GM19193 (cell line): ENCODE measurements around the gene POU3F2.

Experiments used
- POLR2A ChIP-seq: IDR thresholded peaks from 4 replicates; pipeline ENCODE4 v1.6.1; 2011; ENCODE audit not compliant: insufficient read depth, insufficient read length; ENCODE audit errors: extremely low read depth

POU3F2 gene

DNA sequence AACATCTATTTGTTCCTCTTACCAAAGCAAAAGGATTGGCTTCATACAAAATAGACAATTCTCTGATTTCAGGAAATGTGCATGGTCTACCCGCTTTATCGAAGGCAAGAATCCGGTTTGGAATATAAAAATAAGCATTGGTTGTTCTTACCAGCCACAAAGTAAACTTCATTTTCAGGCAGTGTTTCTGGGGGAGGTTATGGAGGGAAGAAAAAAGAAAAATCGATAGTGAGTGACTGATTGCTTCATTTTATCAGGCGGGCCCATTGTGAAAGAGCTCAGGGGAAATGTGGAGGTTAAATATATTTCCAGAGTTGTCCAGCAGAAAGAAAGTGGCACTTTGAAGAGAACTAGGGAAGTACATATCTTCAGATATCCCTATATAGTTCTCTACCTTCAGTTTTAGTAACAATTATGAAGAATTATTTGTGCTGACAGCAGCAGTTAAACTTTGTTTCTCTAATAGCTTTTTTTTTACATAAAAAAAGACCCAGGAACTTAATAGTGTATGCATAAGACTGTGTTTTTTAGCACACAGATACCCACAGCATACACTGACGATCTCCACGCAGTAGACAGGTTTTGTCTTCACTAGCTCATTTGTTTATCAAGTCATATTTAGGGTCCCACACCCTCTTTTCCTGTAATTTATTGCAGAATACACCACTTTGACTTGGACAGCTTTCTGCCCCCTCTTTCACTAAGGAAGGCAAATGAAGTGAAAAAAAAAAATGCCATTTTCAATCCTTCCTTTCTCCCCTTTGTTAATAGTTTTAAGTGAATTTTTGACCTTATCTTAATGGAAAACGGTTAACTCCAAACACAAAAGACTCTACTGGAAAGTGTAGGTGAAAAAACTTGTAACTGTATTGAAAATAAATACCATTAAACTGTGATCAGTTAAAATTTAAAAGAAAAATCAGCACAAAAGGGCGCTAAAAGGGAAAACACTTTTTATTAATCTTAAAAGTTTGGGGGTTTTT, 2.9 kb downstream of the POU3F2 start:
- TF ChIP-seq POLR2A: no peak

- TF ChIP-seq POLR2A: no peak
These were observed 3.7 kb downstream of the POU3F2 start for GRCh38 chr6:98838032-98838431.

DNA sequence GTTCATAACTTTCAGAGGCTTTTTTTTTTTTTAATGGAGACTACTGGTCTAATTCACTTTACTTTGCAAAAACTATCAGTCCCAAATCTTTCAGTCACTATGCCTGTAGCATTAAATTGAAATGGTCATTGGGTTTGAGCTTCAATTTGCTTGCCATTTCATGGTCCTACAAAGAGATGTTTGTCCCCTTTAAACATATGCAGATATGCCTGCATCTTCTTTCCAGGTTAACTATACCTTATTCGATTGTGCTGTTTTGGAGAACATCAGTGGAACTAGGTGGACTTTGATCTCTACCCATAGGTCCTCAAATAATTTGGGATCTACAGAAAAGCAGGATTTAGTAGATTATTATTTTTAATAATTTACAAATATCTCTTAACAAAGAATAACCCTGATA, 4.6 kb downstream of the POU3F2 start:
- TF ChIP-seq POLR2A: no peak

- no peak for TF ChIP-seq POLR2A
These were observed 5.5 kb downstream of the POU3F2 start for GRCh38 chr6:98839781-98840361.

- TF ChIP-seq POLR2A: no peak
These were observed 6.0 kb downstream of the POU3F2 start for GRCh38 chr6:98840385-98840784.

DNA sequence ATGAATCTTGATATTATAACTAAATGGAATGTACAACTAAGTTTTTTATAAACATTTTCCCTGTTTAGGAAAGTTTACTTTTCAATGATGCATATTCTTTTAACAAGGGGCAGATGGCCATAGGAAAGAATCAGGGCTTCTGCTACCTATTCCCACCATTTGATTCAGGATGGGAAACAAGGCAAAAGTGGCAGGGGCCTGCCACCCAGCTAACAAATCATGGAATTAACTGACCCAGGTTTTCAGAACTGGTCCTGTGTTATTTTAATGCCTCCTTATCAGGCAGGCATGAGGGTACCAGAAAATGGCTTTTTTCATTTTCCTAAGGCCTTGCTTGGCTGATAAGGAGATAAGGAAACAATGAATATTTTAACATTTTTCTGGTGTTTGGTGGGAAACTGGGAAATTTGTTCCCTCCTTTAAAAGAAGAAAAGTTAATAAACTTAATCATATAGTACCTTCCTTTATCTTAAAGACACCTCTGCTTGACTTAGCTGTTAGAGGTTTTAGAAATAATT, 6.7 kb downstream of the POU3F2 start:
- no peak for TF ChIP-seq POLR2A

GRCh38 chr6:98841621-98842341, 7.4 kb downstream of the POU3F2 start:
- no peak for TF ChIP-seq POLR2A

DNA sequence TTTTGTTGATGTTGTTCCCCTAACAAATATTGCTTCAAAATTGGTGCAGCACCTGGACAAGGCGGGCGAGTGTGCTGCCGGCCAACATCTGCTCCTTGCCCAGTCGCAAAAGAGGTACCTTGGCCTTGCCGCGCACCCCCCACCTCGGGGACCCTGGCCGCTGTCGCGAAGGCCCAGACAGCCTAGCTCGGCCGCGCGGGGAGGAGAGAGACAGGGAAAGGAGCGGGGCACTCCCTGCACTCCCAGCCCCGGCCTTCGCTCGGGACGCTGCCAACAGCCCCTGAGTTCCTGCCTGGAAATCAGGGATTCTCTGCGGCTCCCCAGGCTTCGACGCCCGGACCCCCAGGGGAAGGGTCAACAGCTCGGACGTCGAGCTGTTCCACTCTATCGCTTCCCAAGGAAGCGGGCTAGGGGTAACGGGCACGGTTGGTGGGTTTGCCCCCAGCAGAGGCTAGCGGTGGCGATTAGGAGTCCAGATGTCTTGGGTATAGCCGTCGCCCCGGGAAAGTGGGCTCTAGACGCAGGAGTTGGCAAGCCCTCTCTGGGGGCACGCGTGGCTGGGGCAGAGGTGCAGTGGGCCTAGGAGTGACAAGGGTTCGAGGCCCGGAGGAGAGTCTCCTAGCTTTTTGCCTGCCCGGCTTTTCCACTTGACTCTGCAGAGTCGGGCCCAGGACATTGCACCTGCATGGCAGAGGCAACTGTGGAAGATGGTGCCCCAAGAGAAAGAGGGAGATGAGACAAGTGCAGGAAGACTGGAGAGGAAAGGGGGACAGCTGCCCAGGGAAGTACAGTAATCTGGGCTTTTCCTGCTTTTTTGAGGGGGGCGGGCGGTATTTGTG, 8.2 kb downstream of the POU3F2 start:
- TF ChIP-seq POLR2A: no peak

DNA sequence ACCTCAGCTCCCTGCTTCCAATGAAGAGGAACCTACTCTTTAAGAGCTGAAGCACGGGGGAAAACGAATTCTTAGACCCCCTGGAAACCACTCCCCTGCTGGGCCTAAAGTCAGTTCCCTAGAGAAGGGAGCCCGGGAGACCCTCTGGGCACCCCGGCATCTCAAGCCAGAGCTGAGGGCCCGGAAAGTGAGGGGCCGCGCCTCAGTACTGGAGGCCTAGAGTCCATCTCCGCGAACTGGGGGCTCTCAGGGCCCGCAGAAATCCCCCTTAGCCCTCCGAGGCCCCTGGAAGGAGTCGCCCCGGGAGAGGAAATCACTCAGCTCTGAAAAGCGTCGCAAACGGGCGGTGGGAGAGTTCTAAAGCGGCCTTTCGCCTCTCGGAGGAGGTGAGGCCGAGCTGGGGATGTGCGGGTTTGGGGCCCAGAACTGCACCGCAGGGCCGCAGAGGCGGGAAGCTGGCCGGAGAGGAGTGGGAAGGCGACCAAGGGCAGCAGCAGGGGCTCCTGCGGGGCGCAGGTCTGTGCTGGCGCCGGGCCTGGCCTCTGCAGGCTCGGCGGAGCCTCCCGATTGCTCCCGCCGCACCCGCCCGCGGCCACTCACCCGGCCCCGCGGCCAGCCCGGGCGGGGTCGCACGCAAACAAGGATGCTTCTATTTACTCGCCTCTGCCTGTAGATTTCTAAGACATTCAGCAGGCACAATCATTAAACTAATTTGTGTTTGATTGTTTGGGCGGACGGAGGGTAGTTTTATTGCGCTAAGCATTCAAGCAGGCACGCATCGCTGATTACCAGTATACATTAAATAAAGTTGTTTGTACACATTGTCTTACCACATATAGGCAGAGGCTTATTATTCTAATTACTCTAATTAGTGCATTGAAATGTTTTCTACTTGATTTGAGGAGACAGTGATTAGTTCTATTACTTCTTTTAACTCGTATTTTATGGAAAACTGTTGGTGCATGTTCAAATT, 9.2 kb downstream of the POU3F2 start:
- TF ChIP-seq POLR2A: no peak

DNA sequence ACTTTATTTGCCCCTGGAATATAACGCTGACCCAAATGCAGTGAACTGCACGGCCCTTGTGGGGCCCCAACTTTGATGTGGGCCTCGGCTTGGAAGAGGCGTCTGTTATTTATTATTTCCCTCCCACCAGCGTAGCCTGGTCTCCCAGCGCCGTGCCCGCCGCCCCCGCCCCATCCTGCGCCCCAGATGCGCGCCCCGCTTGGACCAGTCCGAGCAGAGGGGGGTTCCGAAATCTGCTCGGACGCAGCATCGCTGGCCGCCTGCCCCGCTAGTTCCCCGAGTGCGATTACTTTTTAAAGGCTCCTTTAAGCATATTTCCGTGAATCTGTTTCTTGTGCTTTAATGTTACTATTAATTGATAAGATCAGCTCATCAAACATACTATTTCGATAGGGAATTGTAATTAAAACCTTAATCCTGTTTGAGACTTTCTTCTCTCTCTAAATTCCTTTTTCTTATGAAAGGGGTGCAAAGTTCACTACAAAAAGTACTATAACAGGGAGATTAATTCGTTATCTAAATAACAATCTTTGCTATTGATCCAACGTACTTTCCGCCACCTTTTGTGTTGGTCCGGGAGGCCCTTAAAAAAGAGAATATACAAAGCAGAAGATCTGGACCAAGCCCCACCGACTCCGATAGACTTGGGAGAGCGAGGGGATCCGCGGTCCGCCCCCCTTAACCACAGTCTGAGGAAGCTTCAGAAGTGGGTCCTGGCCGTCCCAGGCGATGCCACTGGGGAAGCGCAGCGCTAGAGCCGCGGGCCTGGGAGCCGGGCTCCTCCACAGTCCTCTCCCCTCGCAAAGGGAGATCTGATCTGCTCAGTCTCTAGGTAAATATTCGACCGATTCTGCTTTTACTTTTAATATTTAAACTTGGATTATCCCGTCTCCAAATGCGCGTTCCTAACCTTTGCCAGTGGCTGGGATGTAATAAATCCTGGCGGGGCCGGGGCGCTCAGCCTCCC, 10.2 kb downstream of the POU3F2 start:
- TF ChIP-seq POLR2A: no peak

- no peak for TF ChIP-seq POLR2A
These were observed 11.0 kb downstream of the POU3F2 start for GRCh38 chr6:98845211-98846020.
